ENCODE measurements around the gene RAD51B. TPM values are rescaled to one million over a fixed set of nuclear protein-coding genes. Genes with fewer than 3 reads are reported as not detected.

Gene RAD51B
- total and polyA plus RNA-seq, 2 of the 13 experiments (the other 11 are each of a cell fraction or from before 2014, with no cell fraction given), result 7.0 to 9.5 TPM

DNA sequence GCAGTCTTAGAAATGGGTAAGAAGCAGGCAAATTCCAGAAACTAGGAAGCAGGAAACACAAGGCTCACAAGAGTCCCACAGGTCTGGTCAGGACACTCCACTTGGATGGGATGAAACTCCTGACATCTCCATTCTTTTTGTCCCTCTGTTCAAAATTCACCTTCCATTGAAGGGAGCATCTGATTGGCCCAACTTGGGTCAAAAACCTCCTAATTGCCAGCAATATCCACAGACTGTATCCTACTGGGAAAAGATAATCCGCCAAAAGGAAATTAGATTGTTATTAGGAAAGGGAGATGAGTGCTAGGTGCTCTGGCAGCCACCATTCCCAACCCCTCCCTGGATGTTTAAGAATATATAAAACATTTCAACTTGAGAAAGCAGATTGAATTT is 716.4 kb downstream of the RAD51B start (continued):
- TF ChIP-seq, protein P1, sequence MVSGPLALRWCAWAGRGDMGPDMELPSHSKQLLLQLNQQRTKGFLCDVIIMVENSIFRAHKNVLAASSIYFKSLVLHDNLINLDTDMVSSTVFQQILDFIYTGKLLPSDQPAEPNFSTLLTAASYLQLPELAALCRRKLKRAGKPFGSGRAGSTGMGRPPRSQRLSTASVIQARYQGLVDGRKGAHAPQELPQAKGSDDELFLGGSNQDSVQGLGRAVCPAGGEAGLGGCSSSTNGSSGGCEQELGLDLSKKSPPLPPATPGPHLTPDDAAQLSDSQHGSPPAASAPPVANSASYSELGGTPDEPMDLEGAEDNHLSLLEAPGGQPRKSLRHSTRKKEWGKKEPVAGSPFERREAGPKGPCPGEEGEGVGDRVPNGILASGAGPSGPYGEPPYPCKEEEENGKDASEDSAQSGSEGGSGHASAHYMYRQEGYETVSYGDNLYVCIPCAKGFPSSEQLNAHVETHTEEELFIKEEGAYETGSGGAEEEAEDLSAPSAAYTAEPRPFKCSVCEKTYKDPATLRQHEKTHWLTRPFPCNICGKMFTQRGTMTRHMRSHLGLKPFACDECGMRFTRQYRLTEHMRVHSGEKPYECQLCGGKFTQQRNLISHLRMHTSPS (CRISPR knock-in tag; IDR thresholded peaks at IDR 0.05; ENCODE audit: low read depth), result no peak
- TF ChIP-seq, protein P2, sequence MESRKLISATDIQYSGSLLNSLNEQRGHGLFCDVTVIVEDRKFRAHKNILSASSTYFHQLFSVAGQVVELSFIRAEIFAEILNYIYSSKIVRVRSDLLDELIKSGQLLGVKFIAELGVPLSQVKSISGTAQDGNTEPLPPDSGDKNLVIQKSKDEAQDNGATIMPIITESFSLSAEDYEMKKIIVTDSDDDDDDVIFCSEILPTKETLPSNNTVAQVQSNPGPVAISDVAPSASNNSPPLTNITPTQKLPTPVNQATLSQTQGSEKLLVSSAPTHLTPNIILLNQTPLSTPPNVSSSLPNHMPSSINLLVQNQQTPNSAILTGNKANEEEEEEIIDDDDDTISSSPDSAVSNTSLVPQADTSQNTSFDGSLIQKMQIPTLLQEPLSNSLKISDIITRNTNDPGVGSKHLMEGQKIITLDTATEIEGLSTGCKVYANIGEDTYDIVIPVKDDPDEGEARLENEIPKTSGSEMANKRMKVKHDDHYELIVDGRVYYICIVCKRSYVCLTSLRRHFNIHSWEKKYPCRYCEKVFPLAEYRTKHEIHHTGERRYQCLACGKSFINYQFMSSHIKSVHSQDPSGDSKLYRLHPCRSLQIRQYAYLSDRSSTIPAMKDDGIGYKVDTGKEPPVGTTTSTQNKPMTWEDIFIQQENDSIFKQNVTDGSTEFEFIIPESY (CRISPR knock-in tag; IDR thresholded peaks at IDR 0.05), result no peak
- TF ChIP-seq FOXO1 (CRISPR knock-in tag; IDR thresholded peaks at IDR 0.05) (no peak), ZNF652 (CRISPR knock-in tag; IDR thresholded peaks at IDR 0.05; ENCODE audit: borderline replicate concordance, low read depth) (no peak), ZNF180 (CRISPR knock-in tag; IDR thresholded peaks at IDR 0.05; ENCODE audit: borderline replicate concordance, low read depth) (no peak), RFX3 (CRISPR knock-in tag; IDR thresholded peaks at IDR 0.05) (no peak), ZNF746 (CRISPR knock-in tag; IDR thresholded peaks at IDR 0.05) (no peak)
- TF ChIP-seq, protein P3, sequence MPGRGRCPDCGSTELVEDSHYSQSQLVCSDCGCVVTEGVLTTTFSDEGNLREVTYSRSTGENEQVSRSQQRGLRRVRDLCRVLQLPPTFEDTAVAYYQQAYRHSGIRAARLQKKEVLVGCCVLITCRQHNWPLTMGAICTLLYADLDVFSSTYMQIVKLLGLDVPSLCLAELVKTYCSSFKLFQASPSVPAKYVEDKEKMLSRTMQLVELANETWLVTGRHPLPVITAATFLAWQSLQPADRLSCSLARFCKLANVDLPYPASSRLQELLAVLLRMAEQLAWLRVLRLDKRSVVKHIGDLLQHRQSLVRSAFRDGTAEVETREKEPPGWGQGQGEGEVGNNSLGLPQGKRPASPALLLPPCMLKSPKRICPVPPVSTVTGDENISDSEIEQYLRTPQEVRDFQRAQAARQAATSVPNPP (CRISPR knock-in tag; IDR thresholded peaks at IDR 0.05), result no peak

DNA sequence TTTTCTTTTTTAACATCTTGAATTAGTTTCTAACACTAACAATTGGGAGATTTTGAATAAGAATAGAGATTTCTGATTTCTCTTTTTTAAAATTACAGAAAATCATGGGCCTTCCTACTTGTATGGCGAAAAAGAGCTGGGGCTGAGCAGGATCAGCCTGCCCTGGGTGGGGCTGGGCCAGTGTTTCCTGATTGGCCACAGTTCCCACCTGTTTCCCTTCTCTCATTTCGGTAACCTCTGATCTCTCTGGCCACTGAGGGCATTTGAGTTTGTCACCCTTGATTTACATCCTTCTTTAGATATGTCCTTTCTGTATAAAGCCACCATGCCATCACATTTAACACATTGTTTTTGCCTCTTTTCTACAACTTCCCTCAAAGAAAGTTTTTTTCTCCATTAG is 719.1 kb downstream of the RAD51B start:
- Histone ChIP-seq H3K4me3 (replicated peaks in 1 of 3; ENCODE audit: insufficient read depth in 1 of 3, low read depth in 2 of 3, low read length in 3 of 3) (no peak overlapping the region), H3K4me2 (ENCODE audit: low read depth, low read length) (no peak overlapping the region), H4K20me1 (ENCODE audit: insufficient read depth, low read length) (no peaks in the 10 kb centered on the region), H3K79me2 (ENCODE audit: insufficient read depth, low read length) (no peaks in the 10 kb centered on the region), H3K9ac (ENCODE audit: insufficient read depth, low read depth, low read length) (no peak overlapping the region), H3K27me3 (ENCODE audit: control insufficient read depth in 1 of 2, insufficient read depth in 2 of 2, low read length in 2 of 2) (no peaks in the 10 kb centered on the region), H3K9me3 (ENCODE audit: low read length) (no peaks in the 10 kb centered on the region), H3K4me1 (ENCODE audit: insufficient read depth, low read length) (peaks cover 15% of the 10 kb centered on the region), H3K27ac (ENCODE audit: extremely low read length, insufficient read depth, low read length) (no peak overlapping the region), H2AFZ (ENCODE audit: low read length) (no peak overlapping the region), H3K36me3 (replicated peaks in 1 of 2; ENCODE audit: control insufficient read depth in 1 of 2, insufficient read depth in 2 of 2, low read length in 2 of 2) (no peaks in the 10 kb centered on the region)
- FAIRE-seq, result no peak
- ChIA-PET CTCF (ENCODE audit: low intra/inter-chr PET ratio, low total read pairs) (no interaction called here), POLR2A (no interaction called here)
- 73% methylated on average over 2 of the region's 2 CpGs for WGBS (ENCODE audit: low lambda C conversion rate)
- ATAC-seq, result no peak
- no peak for DNase-seq (ENCODE audit: low spot score)
- intact Hi-C loops (cut with micrococcal nuclease; ENCODE audit: unreplicated experiment), result no loop called here
- BruUV-seq (replicated peaks), result no TSS peak
- in situ Hi-C loops (cut with HindIII; ENCODE audit: extremely low pct_ligation_motif_present, low pct_unique_long_range_greater_than_20kb), result no loop called here
- TF ChIP-seq, protein P4, sequence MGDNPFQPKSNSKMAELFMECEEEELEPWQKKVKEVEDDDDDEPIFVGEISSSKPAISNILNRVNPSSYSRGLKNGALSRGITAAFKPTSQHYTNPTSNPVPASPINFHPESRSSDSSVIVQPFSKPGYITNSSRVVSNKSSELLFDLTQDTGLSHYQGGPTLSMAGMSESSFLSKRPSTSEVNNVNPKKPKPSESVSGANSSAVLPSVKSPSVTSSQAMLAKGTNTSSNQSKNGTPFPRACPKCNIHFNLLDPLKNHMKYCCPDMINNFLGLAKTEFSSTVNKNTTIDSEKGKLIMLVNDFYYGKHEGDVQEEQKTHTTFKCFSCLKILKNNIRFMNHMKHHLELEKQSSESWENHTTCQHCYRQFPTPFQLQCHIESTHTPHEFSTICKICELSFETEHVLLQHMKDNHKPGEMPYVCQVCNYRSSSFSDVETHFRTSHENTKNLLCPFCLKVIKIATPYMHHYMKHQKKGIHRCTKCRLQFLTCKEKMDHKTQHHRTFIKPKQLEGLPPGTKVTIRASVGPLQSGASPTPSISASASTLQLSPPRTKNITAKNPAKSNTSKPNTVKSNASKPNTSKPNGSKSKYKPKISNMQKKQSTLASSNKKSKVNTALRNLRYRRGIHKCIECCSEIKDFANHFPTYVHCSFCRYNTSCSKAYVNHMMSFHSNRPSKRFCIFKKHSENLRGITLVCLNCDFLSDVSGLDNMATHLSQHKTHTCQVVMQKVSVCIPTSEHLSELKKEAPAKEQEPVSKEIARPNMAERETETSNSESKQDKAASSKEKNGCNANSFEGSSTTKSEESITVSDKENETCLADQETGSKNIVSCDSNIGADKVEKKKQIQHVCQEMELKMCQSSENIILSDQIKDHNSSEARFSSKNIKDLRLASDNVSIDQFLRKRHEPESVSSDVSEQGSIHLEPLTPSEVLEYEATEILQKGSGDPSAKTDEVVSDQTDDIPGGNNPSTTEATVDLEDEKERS (CRISPR knock-in tag; IDR thresholded peaks at IDR 0.05), result no peak
- TF ChIP-seq ZNF282 (IDR thresholded peaks at IDR 0.05; ENCODE audit: partially characterized antibody), result no peak
- TF ChIP-seq, protein P5, sequence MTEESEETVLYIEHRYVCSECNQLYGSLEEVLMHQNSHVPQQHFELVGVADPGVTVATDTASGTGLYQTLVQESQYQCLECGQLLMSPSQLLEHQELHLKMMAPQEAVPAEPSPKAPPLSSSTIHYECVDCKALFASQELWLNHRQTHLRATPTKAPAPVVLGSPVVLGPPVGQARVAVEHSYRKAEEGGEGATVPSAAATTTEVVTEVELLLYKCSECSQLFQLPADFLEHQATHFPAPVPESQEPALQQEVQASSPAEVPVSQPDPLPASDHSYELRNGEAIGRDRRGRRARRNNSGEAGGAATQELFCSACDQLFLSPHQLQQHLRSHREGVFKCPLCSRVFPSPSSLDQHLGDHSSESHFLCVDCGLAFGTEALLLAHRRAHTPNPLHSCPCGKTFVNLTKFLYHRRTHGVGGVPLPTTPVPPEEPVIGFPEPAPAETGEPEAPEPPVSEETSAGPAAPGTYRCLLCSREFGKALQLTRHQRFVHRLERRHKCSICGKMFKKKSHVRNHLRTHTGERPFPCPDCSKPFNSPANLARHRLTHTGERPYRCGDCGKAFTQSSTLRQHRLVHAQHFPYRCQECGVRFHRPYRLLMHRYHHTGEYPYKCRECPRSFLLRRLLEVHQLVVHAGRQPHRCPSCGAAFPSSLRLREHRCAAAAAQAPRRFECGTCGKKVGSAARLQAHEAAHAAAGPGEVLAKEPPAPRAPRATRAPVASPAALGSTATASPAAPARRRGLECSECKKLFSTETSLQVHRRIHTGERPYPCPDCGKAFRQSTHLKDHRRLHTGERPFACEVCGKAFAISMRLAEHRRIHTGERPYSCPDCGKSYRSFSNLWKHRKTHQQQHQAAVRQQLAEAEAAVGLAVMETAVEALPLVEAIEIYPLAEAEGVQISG (CRISPR knock-in tag; IDR thresholded peaks at IDR 0.05), result no peak
- no peak for TF ChIP-seq HMG20B (CRISPR knock-in tag; conservative IDR thresholded peaks at IDR 0.05)

All from HepG2 (cell line).